Mesothelial cell of epicardium (in vitro differentiated cells): ENCODE data around the gene RAB27B. TPM values are rescaled to one million over a fixed set of nuclear protein-coding genes. Genes with fewer than 3 reads are reported as not detected.

Experiments
- DNase-seq, 2 experiments: peaks; one replicate each; pipeline ENCODE4 v3.0.0; 2021; ENCODE audit warnings: low spot score in 2 of 2; ENCODE audit not compliant: unreplicated experiment in 2 of 2
- H3K27ac Mint-ChIP-seq: 2 replicates; pipeline ENCODE4 v1.8.0; 2021; ENCODE audit warnings: mixed read lengths
- H3K27me3 Mint-ChIP-seq: 2 replicates; pipeline ENCODE4 v1.8.0; 2021; ENCODE audit warnings: low read depth, mixed read lengths
- H3K36me3 Mint-ChIP-seq: 2 replicates; pipeline ENCODE4 v1.8.0; 2021; ENCODE audit warnings: mixed read lengths
- H3K4me1 Mint-ChIP-seq: 2 replicates; pipeline ENCODE4 v1.8.0; 2021; ENCODE audit warnings: mixed read lengths
- H3K4me3 Mint-ChIP-seq: 2 replicates; pipeline ENCODE4 v1.8.0; 2021; ENCODE audit warnings: mild to moderate bottlenecking, moderate library complexity, mixed read lengths
- H3K9me3 Mint-ChIP-seq: 2 replicates; pipeline ENCODE4 v1.8.0; 2021; ENCODE audit warnings: mixed read lengths
- total RNA-seq: library from RNA; stranded (reverse); gene quantifications from 3 replicates; pipeline ENCODE4 v1.2.1, GENCODE V29; 2021
- TF ChIP-seq, protein P1 (sequence below): fragments of 200-600 bp; sonication (generic); IDR thresholded peaks from one replicate; pipeline ENCODE4 v1.5.0; 2021; ENCODE audit warnings: antibody characterized with exemption; ENCODE audit not compliant: unreplicated experiment

Gene RAB27B
- total RNA-seq, 1 donor from 2014 or later: 0.98 TPM

DNA sequence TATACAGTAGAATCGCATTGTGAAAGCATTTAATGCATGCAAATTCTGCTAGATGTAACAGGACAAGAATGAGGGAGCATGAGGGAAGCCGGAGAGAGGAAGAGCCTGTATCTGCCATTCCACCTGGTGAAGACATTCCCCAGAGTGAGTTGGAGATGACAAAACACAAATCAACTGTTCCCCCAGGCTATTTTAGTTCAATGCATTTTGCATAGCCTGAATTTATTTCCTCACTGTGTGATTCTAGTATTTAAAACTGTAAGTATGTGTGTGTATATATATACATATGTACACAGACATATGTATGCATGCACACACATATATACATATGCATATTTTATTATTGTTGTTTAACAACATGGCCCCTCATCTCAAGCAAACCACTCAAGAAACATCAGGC lies 76.3 kb downstream of the RAB27B start:
- H3K4me1 Mint-ChIP-seq: no peaks in the 10 kb centered on the region
- H3K9me3 Mint-ChIP-seq: no peaks in the 10 kb centered on the region
- H3K27me3 Mint-ChIP-seq: no peaks in the 10 kb centered on the region
- H3K4me3 Mint-ChIP-seq: no peak overlapping the region
- DNase-seq: no peak
- H3K27ac Mint-ChIP-seq: no peak overlapping the region
- TF ChIP-seq, protein P1, sequence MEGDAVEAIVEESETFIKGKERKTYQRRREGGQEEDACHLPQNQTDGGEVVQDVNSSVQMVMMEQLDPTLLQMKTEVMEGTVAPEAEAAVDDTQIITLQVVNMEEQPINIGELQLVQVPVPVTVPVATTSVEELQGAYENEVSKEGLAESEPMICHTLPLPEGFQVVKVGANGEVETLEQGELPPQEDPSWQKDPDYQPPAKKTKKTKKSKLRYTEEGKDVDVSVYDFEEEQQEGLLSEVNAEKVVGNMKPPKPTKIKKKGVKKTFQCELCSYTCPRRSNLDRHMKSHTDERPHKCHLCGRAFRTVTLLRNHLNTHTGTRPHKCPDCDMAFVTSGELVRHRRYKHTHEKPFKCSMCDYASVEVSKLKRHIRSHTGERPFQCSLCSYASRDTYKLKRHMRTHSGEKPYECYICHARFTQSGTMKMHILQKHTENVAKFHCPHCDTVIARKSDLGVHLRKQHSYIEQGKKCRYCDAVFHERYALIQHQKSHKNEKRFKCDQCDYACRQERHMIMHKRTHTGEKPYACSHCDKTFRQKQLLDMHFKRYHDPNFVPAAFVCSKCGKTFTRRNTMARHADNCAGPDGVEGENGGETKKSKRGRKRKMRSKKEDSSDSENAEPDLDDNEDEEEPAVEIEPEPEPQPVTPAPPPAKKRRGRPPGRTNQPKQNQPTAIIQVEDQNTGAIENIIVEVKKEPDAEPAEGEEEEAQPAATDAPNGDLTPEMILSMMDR: no peak
- no peaks in the 10 kb centered on the region for H3K36me3 Mint-ChIP-seq

DNA sequence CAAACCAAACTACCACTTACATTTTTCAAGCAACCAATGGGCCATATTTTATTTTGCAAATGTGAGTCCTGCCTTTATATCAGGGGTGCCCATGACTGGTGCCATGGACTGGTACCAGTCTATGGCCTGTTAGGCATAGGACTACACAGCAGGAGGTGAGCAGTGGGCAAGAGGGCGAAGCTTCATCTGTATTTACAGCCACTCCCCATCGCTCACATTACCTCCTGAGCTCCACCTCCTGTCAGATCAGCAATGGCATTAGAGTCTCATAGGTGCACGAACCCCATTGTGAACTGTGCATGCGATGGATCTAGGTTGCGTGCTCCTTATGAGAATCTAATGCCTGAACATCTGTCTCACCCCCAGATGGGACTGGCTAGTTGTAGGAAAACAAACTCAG lies 77.4 kb downstream of the RAB27B start:
- no peaks in the 10 kb centered on the region for H3K27me3 Mint-ChIP-seq
- H3K4me3 Mint-ChIP-seq: no peak overlapping the region
- H3K36me3 Mint-ChIP-seq: no peaks in the 10 kb centered on the region
- H3K27ac Mint-ChIP-seq: no peak overlapping the region
- H3K9me3 Mint-ChIP-seq: no peaks in the 10 kb centered on the region
- TF ChIP-seq, protein P1: no peak
- no peaks in the 10 kb centered on the region for H3K4me1 Mint-ChIP-seq
- no peak for DNase-seq

DNA sequence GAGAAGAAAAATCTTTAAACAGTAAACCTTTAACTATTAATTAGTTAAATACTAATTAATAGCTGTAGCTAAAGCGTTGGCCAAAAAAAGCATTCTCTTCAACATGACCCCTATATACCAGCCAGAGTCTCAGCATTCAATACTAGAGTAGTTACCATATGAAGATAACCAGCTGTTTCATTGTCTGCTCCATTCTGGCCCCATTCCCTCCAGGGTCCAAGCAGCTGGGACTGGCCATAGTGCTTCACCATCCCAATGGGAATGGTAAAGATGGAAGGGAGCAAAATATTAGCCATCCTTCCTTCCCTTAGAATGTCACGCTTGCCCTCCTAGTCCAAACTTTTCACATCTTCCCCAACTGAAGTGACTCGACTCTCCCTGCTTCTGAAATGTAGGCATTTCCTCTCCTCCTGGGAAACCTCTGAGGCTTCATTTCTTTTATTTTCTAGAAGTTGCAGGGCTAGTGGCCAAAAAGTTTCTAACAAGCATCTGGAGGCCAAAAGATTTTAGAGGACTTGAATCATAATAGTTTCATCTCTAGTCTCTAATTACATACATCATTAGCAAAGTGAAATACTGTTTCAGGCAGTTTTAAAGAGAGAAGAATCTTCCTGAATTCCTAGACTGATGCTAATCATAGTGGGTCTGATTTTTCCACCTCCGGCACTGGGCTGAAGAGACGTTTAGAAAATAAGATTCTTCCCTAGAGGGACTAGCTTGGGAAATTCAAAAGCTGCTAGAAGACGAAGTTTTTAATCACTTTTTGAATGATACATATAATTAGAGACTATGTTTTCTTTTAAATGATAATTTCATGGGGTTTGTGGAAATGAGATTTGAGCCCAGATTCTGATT lies 78.3 kb downstream of the RAB27B start:
- Mint-ChIP-seq H3K36me3 (no peaks in the 10 kb centered on the region), H3K4me1 (no peaks in the 10 kb centered on the region)
- TF ChIP-seq, protein P1: no peak

DNA sequence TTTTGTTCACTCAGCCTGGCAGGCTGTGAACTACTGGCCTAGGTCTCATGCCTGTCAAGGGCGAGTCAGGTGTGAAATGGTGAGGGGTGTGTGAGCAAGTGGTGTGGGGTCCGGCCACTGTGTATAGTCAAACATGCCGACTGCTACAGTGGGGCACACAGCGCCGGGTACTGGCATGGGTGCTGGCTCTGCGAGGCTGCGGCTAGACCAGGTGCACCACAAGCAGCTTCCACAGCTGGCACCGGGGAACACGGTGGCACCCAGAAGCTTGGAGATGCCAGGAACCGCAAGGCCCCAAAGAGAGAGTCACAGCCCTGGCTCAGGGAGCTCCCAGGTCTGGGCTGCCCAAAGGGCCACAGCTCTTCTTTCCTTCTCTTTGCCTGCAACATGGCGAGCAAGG lies 81.3 kb downstream of the RAB27B start:
- Mint-ChIP-seq H3K27ac (no peak overlapping the region), H3K9me3 (no peaks in the 10 kb centered on the region), H3K36me3 (no peaks in the 10 kb centered on the region), H3K4me1 (no peaks in the 10 kb centered on the region), H3K27me3 (no peaks in the 10 kb centered on the region), H3K4me3 (no peak overlapping the region)
- TF ChIP-seq, protein P1: no peak
- DNase-seq: no peak

More for the DNA sequence above, 78.3 kb downstream of the RAB27B start:
- DNase-seq: no peak
- no peaks in the 10 kb centered on the region for H3K27me3 Mint-ChIP-seq
- no peaks in the 10 kb centered on the region for H3K9me3 Mint-ChIP-seq
- H3K4me3 Mint-ChIP-seq: no peak overlapping the region
- H3K27ac Mint-ChIP-seq: no peak overlapping the region

DNA sequence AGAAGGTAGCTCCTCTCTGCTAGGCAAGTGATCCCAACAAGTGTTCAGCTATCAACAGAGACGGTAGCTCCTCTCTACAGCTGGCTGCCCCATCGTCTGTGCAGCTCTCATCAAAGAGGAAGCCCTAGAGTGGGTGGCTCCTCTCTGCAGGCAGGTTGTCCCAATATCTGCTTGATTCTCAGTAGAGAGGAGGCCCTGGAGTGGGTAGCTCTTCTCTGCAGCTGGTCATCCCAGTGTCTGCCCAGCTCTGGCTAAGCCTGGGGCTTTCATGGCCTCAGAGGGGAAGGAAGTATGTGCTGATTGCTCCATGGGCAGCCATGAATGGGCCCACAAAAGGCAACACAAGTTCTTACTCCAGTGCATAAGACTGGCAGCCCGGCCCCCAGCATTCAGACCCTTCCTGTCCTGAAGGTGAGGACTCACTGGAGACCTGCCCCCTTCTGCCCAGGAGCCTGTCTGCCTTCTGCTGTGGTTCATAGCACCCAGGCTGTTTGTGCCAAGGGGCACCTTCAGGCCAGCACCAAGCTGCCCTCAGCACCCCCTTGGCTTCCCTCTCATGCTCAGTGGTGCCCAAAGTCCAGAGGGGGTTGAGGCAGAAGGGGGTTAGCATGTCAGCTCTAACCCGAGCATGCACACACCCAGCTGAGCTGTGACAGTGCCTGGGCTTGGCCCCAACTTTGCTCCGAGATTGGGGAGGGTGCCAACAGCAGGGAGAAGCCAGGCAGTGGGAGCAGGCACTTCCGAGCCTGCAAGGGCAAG lies 82.1 kb downstream of the RAB27B start:
- H3K9me3 Mint-ChIP-seq: no peaks in the 10 kb centered on the region
- DNase-seq: no peak
- no peaks in the 10 kb centered on the region for H3K4me1 Mint-ChIP-seq
- H3K27me3 Mint-ChIP-seq: no peaks in the 10 kb centered on the region
- no peak overlapping the region for H3K27ac Mint-ChIP-seq
- no peaks in the 10 kb centered on the region for H3K36me3 Mint-ChIP-seq
- H3K4me3 Mint-ChIP-seq: no peak overlapping the region
- TF ChIP-seq, protein P1: no peak
